Left lung (tissue), 10 donors: ENCODE measurements around the gene CNOT10. TPM values are rescaled to one million over a fixed set of nuclear protein-coding genes. Genes with fewer than 3 reads are reported as not detected.
"Not testable (repeated sequence)": the region's sequence is repeated elsewhere in the genome, so short reads cannot be mapped to it uniquely, and the experiment has no call there.

Source experiments
- ATAC-seq: fragments of 200-7000 bp; cut with Tn5 transposase; one replicate; pipeline ENCODE4 v1.9.1; 2020; ENCODE audit warnings: moderate library complexity
- DNase-seq, 4 donors: peaks; one replicate each; pipeline ENCODE4 v3.0.0-alpha.2; 2013 to 2020
- H3K27ac ChIP-seq, 2 donors: fragments of 200-600 bp; sonication (generic) in 1 of 2; one replicate each; pipeline versions ENCODE4 v1.5.0 to v1.8.0; 2020 to 2021
- H3K27me3 ChIP-seq, 2 donors: fragments of 200-600 bp; sonication (generic) in 1 of 2; one replicate each; pipeline versions ENCODE4 v1.5.0 to v1.8.0; 2020 to 2021
- H3K36me3 ChIP-seq, 2 donors: fragments of 200-600 bp; sonication (generic) in 1 of 2; one replicate each; pipeline versions ENCODE4 v1.5.0 to v1.8.0; 2020 to 2021
- H3K4me1 ChIP-seq, 2 donors: fragments of 200-600 bp; one replicate each; pipeline ENCODE4 v1.8.0; 2021
- H3K4me3 ChIP-seq, 2 donors: fragments of 200-600 bp; sonication (generic) in 1 of 2; one replicate each; pipeline versions ENCODE4 v1.5.0 to v1.8.0; 2020 to 2021; ENCODE audit warnings: mild to moderate bottlenecking in 1 of 2
- H3K9me3 ChIP-seq, 2 donors: fragments of 200-600 bp; sonication (generic) in 1 of 2; one replicate each; pipeline versions ENCODE4 v1.5.0 to v1.8.0; 2020 to 2021
- CTCF ChIP-seq, 2 donors: fragments of 200-600 bp; sonication (generic) in 1 of 2; IDR thresholded peaks; one replicate each; pipeline versions ENCODE4 v1.5.0 to v1.8.0; 2021; ENCODE audit warnings: antibody characterized with exemption in 2 of 2
- intact Hi-C, 2 donors: fragments of 100-400 bp; cut with DNase I; formaldehyde crosslinking; loops; one replicate each; pipeline versions ENCODE4 v1.11.2 to v1.14.2; 2022
- polyA plus RNA-seq, 6 donors: library from polyadenylated mRNA; unstranded; fragments of 120-200 nt; gene quantifications; one replicate each; pipeline ENCODE4 v1.2.1, GENCODE V29; 2013; ENCODE audit not compliant: insufficient read length in 6 of 6
- total RNA-seq, 2 donors: library from RNA; stranded (reverse); fragmentation: NEBNext Ultra II Directional; extraction: Animal tissue kit (Norgen Biotek cat#: 25700); gene quantifications; one replicate each; pipeline ENCODE4 v1.2.1, GENCODE V29; 2021
- donor health status: DM: no; HTN: yes; CAD: no.
- donor health status: DM: no; HTN: no; CAD: no.

Gene CNOT10
- total and polyA plus RNA-seq, 8 donors: 27.8 to 61.8 (median 50.4) TPM

DNA sequence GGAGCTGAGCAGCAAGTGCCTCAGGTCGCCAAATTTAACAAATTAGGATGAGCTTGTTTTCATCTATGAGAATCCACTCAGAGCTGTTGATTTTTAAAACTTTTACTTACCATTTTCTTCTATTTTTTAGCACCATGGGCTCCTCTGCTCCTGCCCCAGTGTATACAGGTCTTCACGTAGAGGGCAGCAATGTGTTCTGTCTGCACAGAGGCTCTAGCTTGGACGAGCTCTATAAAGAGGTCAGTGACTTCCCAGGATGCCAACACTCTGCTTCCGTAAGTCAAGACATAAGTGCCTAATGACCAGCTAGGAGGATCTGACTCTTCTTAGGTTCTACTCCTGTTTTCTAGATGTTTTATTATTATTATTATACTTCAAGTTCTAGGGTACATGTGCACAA, 41.2 kb upstream of the CNOT10 start:
- no peak for TF ChIP-seq CTCF (IDR thresholded peaks at IDR 0.05)
- Histone ChIP-seq H3K27me3 (no peaks in the 10 kb centered on the region), H3K27ac (no peak overlapping the region), H3K4me1 (no peaks in the 10 kb centered on the region), H3K9me3 (no peaks in the 10 kb centered on the region), H3K4me3 (no peak overlapping the region), H3K36me3 (no peaks in the 10 kb centered on the region)
- intact Hi-C loops: no loop called here
- DNase-seq (no peak), ATAC-seq (no peak)

- ATAC-seq (no peak), DNase-seq (no peak)
- no peak overlapping the region for H3K4me3 ChIP-seq
- H3K36me3 ChIP-seq: no peaks in the 10 kb centered on the region
- no peaks in the 10 kb centered on the region for H3K9me3 ChIP-seq
- no peak overlapping the region for H3K27ac ChIP-seq
- no peak for TF ChIP-seq CTCF (IDR thresholded peaks at IDR 0.05)
- intact Hi-C loops: no loop called here
- H3K4me1 ChIP-seq: no peaks in the 10 kb centered on the region
- no peaks in the 10 kb centered on the region for H3K27me3 ChIP-seq
Measured at GRCh38 chr3:32644380-32644779, 40.6 kb upstream of the CNOT10 start.

DNA sequence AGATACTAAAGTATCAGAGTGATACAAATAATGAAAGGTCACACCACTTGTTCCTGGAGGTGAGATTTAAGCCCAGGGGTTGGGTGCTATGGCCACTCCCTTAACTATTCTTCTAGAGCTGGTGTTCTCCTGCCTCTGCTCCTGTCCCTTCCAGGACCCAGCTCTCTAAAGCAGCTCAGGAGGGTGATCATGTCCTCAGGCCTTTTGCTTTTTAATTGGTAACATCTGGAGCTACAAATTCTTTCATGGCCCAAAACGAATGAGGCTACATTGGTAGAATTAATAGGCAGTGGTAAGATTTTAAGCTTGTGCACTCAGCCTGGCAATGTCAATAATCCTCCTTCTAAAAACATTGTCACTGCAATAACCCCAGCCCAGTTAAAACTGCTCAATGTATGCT, 38.2 kb upstream of the CNOT10 start:
- Histone ChIP-seq H3K4me3 (no peak overlapping the region), H3K4me1 (no peaks in the 10 kb centered on the region), H3K27me3 (no peaks in the 10 kb centered on the region), H3K9me3 (no peaks in the 10 kb centered on the region), H3K27ac (no peak overlapping the region), H3K36me3 (no peaks in the 10 kb centered on the region)
- no peak for DNase-seq
- intact Hi-C loops: no loop called here
- ATAC-seq: no peak
- no peak for TF ChIP-seq CTCF (IDR thresholded peaks at IDR 0.05)

DNA sequence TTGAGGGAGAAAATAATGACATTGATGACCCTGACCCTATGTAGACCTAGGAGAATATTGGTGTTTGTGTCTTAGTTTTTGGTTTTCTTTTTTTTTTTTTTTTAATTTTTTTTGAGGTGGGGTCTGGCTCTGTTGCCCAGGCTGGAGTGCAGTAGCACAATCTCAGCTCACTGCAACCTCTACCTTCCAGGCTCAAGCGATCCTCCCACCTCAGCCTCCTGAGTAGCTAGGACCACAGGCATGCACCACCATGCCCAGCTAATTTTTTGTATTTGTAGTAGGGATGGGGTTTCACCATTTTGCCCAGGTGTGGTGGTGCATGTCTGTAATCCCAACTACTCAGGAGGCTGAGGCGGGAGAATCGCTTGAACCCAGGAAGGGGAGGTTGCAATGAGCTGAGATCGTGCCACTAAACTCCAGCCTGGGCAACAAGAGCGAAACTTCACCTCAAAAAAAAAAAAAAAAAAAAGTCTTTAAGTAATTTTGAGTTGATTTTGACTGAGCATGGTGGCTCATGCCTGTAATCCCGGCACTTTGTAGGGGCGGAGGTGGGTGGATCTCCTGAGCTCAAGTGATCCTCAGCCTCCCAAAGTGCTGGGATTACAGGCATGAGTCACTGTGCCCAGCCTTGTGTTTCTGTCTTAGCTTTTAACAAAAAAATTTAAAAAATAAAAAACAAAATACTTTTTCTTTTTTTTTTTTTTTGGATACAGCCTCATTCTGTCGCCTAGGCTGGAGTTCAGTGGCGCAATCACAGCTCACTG, 32.5 kb upstream of the CNOT10 start:
- H3K36me3 ChIP-seq, H3K4me3 ChIP-seq, ATAC-seq, H3K27me3 ChIP-seq, H3K4me1 ChIP-seq, intact Hi-C loops, DNase-seq, H3K27ac ChIP-seq, H3K9me3 ChIP-seq: not testable (repeated sequence)

DNA sequence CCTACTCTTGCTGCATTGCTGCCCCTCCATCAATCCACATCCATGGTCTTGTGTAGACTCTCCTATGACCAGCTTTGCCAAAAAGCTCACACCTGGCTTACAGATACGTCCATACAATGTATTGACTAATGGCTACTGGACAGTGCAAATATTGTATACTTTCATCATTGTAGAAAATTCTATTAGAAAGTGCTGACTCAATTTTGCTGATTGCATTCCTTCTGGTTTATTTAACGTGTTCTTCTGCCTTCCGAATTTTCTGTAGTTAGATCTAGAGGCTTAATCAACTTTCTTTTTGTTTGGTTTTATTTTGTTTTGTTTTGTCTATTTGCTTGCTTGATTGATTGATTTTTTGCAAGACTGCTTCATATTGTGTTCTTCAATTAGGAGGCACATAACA, 29.8 kb upstream of the CNOT10 start:
- no peak for DNase-seq
- no peak for ATAC-seq
- H3K4me1 ChIP-seq: no peaks in the 10 kb centered on the region
- intact Hi-C loops: no loop called here
- H3K4me3 ChIP-seq: no peak overlapping the region
- TF ChIP-seq CTCF (IDR thresholded peaks at IDR 0.05): no peak
- no peaks in the 10 kb centered on the region for H3K36me3 ChIP-seq
- no peaks in the 10 kb centered on the region for H3K27me3 ChIP-seq
- H3K9me3 ChIP-seq: peaks cover 0 to 5% of the 10 kb centered on the region in 2 donors
- H3K27ac ChIP-seq: no peak overlapping the region

GRCh38 chr3:32660634-32661033, 24.4 kb upstream of the CNOT10 start:
- Histone ChIP-seq H3K27ac (no peak overlapping the region), H3K27me3 (no peaks in the 10 kb centered on the region), H3K36me3 (no peaks in the 10 kb centered on the region), H3K4me1 (peaks cover 0 to 3% of the 10 kb centered on the region in 2 donors), H3K9me3 (no peaks in the 10 kb centered on the region), H3K4me3 (no peak overlapping the region)
- ATAC-seq (no peak), DNase-seq (no peak)
- no peak for TF ChIP-seq CTCF (IDR thresholded peaks at IDR 0.05)
- intact Hi-C loops: no loop called here
